Vagina (tissue), 2 donors: ENCODE measurements around the gene SMYD5. TPM values are rescaled to one million over a fixed set of nuclear protein-coding genes. Genes with fewer than 3 reads are reported as not detected.
"Not testable (repeated sequence)": the region's sequence is repeated elsewhere in the genome, so short reads cannot be mapped to it uniquely, and the experiment has no call there.

ENCODE experiments used
- DNase-seq, 2 donors: peaks; one replicate each; pipeline ENCODE4 v3.0.0-alpha.2; 2017; ENCODE audit errors: extremely low spot score in 2 of 2
- H3K27ac ChIP-seq: fragments of 200-600 bp; sonication (generic); one replicate; pipeline ENCODE4 v1.5.1; 2019
- H3K27me3 ChIP-seq: fragments of 200-600 bp; sonication (generic); one replicate; pipeline ENCODE4 v1.5.1; 2019
- H3K36me3 ChIP-seq, 2 donors: fragments of 200-600 bp; sonication (generic); one replicate each; pipeline ENCODE4 v1.5.1; 2017 to 2019
- H3K4me1 ChIP-seq: fragments of 200-600 bp; sonication (generic); one replicate; pipeline ENCODE4 v1.5.1; 2019
- H3K4me3 ChIP-seq, 2 donors: fragments of 200-600 bp; sonication (generic); 1 replicate in 1 of 2; 2 replicates in 1 of 2; pipeline ENCODE4 v1.5.1; 2016 to 2019
- H3K9me3 ChIP-seq: fragments of 200-600 bp; sonication (generic); one replicate; pipeline ENCODE4 v1.5.1; 2019
- CTCF ChIP-seq, 3 experiments: fragments of 450-650 bp in 2 of 3; fragments of 200-600 bp in 1 of 3; sonication (generic) in 1 of 3; IDR thresholded peaks; one replicate each; pipeline ENCODE4 v1.5.1; 2017 to 2019; ENCODE audit warnings: antibody characterized with exemption in 3 of 3, mild to moderate bottlenecking in 2 of 3, moderate library complexity in 2 of 3
- POLR2A ChIP-seq, 2 donors: fragments of 450-650 bp; IDR thresholded peaks; one replicate each; pipeline ENCODE4 v1.6.1; 2017; ENCODE audit warnings: antibody characterized with exemption in 2 of 2, mild to moderate bottlenecking in 2 of 2, moderate library complexity in 2 of 2
- POLR2AphosphoS5 ChIP-seq, 2 donors: sonication (generic); formaldehyde crosslinking; IDR thresholded peaks; one replicate each; pipeline ENCODE4 v1.9.0; 2017; ENCODE audit warnings: antibody characterized with exemption in 2 of 2, mild to moderate bottlenecking in 2 of 2, low read depth in 1 of 2; ENCODE audit not compliant: insufficient read depth in 1 of 2
- intact Hi-C: fragments of 100-400 bp; cut with DNase I; formaldehyde crosslinking; loops from one replicate; pipeline ENCODE4 v1.15.1; 2023
- total RNA-seq: library from RNA; depleted of rRNA; stranded (reverse); fragments of >200 nt; gene quantifications from one replicate; pipeline ENCODE4 v1.2.3, GENCODE V29; 2016

Gene SMYD5
- total RNA-seq, 1 donor from 2014 or later: 16.0 TPM

- Histone ChIP-seq H3K9me3 (no peaks in the 10 kb centered on the region), H3K4me3 (no peak overlapping the region), H3K27me3 (no peaks in the 10 kb centered on the region), H3K36me3 (no peaks in the 10 kb centered on the region), H3K27ac (no peak overlapping the region), H3K4me1 (no peaks in the 10 kb centered on the region)
- intact Hi-C loops: no loop called here
- no peak for DNase-seq
- TF ChIP-seq POLR2AphosphoS5 (IDR thresholded peaks at IDR 0.05; ENCODE audit: insufficient read depth in 1 of 2, low read depth in 1 of 2): no peak
- TF ChIP-seq POLR2A (IDR thresholded peaks at IDR 0.05): no peak
- no peak for TF ChIP-seq CTCF (IDR thresholded peaks at IDR 0.05)
Observed at GRCh38 chr2:73262108-73262651, 48.1 kb downstream of the SMYD5 start.

- DNase-seq, intact Hi-C loops: not testable (repeated sequence)
Observed at GRCh38 chr2:73262691-73263429, 48.8 kb downstream of the SMYD5 start.

GRCh38 chr2:73263540-73264331 is 49.7 kb downstream of the SMYD5 start:
- Histone ChIP-seq H3K4me3 (no peak overlapping the region), H3K27ac (no peak overlapping the region), H3K9me3 (no peaks in the 10 kb centered on the region), H3K36me3 (no peaks in the 10 kb centered on the region), H3K4me1 (peaks cover 6% of the 10 kb centered on the region), H3K27me3 (no peaks in the 10 kb centered on the region)
- intact Hi-C loops: no loop called here
- TF ChIP-seq POLR2A (IDR thresholded peaks at IDR 0.05) (no peak), CTCF (IDR thresholded peaks at IDR 0.05) (no peak)
- no peak for DNase-seq

More at GRCh38 chr2:73262691-73263429, 48.8 kb downstream of the SMYD5 start:
- not testable (repeated sequence) for H3K36me3 ChIP-seq, H3K27me3 ChIP-seq, H3K4me1 ChIP-seq, H3K4me3 ChIP-seq, H3K27ac ChIP-seq, H3K9me3 ChIP-seq

GRCh38 chr2:73264332-73264606 is 50.2 kb downstream of the SMYD5 start:
- H3K27me3 ChIP-seq: no peaks in the 10 kb centered on the region
- no peak overlapping the region for H3K4me3 ChIP-seq
- TF ChIP-seq POLR2AphosphoS5 (IDR thresholded peaks at IDR 0.05; ENCODE audit: insufficient read depth in 1 of 2, low read depth in 1 of 2) (no peak), POLR2A (IDR thresholded peaks at IDR 0.05) (no peak)
- H3K36me3 ChIP-seq: no peaks in the 10 kb centered on the region
- H3K27ac ChIP-seq: no peak overlapping the region
- H3K4me1 ChIP-seq: peaks cover 11% of the 10 kb centered on the region
- intact Hi-C loops: no loop called here
- DNase-seq: no peak
- H3K9me3 ChIP-seq: no peaks in the 10 kb centered on the region

- H3K36me3 ChIP-seq: no peaks in the 10 kb centered on the region
- DNase-seq: no peak
- no peak overlapping the region for H3K4me3 ChIP-seq
- no peak overlapping the region for H3K27ac ChIP-seq
- H3K4me1 ChIP-seq: peaks cover 11% of the 10 kb centered on the region
- no peaks in the 10 kb centered on the region for H3K27me3 ChIP-seq
- no peaks in the 10 kb centered on the region for H3K9me3 ChIP-seq
- no peak for TF ChIP-seq CTCF (IDR thresholded peaks at IDR 0.05)
- TF ChIP-seq POLR2A (IDR thresholded peaks at IDR 0.05): no peak
- TF ChIP-seq POLR2AphosphoS5 (IDR thresholded peaks at IDR 0.05; ENCODE audit: insufficient read depth in 1 of 2, low read depth in 1 of 2): no peak
- intact Hi-C loops: no loop called here
Observed at GRCh38 chr2:73264783-73265182, 50.7 kb downstream of the SMYD5 start.
